ENCODE data around the gene FANK1.

GRCh38 chr10:125985557-125986240 is 89.3 kb downstream of the FANK1 start:
- TF ChIP-seq GATA2 (IDR thresholded peaks at IDR 0.05; ENCODE audit: low read depth, low read length) (no peak), GATA3 (IDR thresholded peaks at IDR 0.05; ENCODE audit: low read depth, low read length) (no peak)

Measured in SH-SY5Y (cell line).